Stimulated activated CD4-positive, alpha-beta T cell treated with anti-CD3 and anti-CD28 coated beads, TNF-alpha, amount 100 ng/mL, for 1 hour (primary cell): Measurements from ENCODE around the gene SHC3.

Experiments
- DNase-seq, 3 donors: peaks; one replicate each; pipeline ENCODE4 v3.0.0-alpha.2; 2020; ENCODE audit warnings: low read depth in 3 of 3, low spot score in 1 of 3

Gene SHC3

GRCh38 chr9:89161221-89161620 is 17.4 kb downstream of the SHC3 start:
- DNase-seq: no peak

GRCh38 chr9:89160806-89161205 is 17.8 kb downstream of the SHC3 start:
- DNase-seq: no peak

GRCh38 chr9:89154651-89155336 is 23.8 kb downstream of the SHC3 start:
- DNase-seq: no peak

- DNase-seq: no peak
Measured at GRCh38 chr9:89154218-89154617, 24.4 kb downstream of the SHC3 start.

GRCh38 chr9:89153232-89154017 is 25.2 kb downstream of the SHC3 start:
- DNase-seq: no peak

- DNase-seq: no peak
Measured at GRCh38 chr9:89149726-89150125, 28.9 kb downstream of the SHC3 start.

- no peak for DNase-seq
Measured at GRCh38 chr9:89145097-89145496, 33.5 kb downstream of the SHC3 start.

GRCh38 chr9:89144238-89144637 is 34.4 kb downstream of the SHC3 start:
- DNase-seq: no peak

GRCh38 chr9:89143266-89143665 is 35.4 kb downstream of the SHC3 start:
- DNase-seq: no peak

GRCh38 chr9:89139455-89139854 is 39.2 kb downstream of the SHC3 start:
- DNase-seq: no peak

- no peak for DNase-seq
Measured at GRCh38 chr9:89138463-89139390, 39.9 kb downstream of the SHC3 start.

- DNase-seq: no peak
Measured at GRCh38 chr9:89137542-89138462, 40.8 kb downstream of the SHC3 start.

GRCh38 chr9:89135591-89136166 is 42.9 kb downstream of the SHC3 start:
- DNase-seq: no peak

GRCh38 chr9:89134709-89135108 is 43.9 kb downstream of the SHC3 start:
- no peak for DNase-seq

- DNase-seq: no peak
Measured at GRCh38 chr9:89122949-89123348, 55.7 kb downstream of the SHC3 start.

GRCh38 chr9:89120704-89121103 is 57.9 kb downstream of the SHC3 start:
- no peak for DNase-seq

GRCh38 chr9:89116805-89117192 is 61.8 kb downstream of the SHC3 start:
- no peak for DNase-seq

GRCh38 chr9:89116064-89116804 is 62.4 kb downstream of the SHC3 start:
- no peak for DNase-seq

GRCh38 chr9:89115426-89115825 is 63.2 kb downstream of the SHC3 start:
- no peak for DNase-seq

GRCh38 chr9:89114741-89115140 is 63.9 kb downstream of the SHC3 start:
- DNase-seq: no peak
